Stimulated activated CD8-positive, alpha-beta memory T cell treated with anti-CD3 and anti-CD28 coated beads, Interleukin-7, amount 100 ng/mL, for 48 hours (primary cell): ENCODE data around the gene RHOBTB3.
"Not testable (repeated sequence)": the region's sequence is repeated elsewhere in the genome, so short reads cannot be mapped to it uniquely, and the experiment has no call there.

Source experiments
- DNase-seq, 2 donors: peaks; one replicate each; pipeline ENCODE4 v3.0.0-alpha.2; 2020; ENCODE audit warnings: low read depth in 1 of 2; ENCODE audit errors: extremely low read depth in 1 of 2

RHOBTB3 gene

GRCh38 chr5:95712347-95712958 is 18.7 kb upstream of the RHOBTB3 start:
- peak in 1 of 2 donors; percentile 68 for DNase-seq

GRCh38 chr5:95713246-95713645 is 17.9 kb upstream of the RHOBTB3 start:
- not testable (repeated sequence) for DNase-seq

- no peak for DNase-seq
Measured at GRCh38 chr5:95713960-95714710, 17.0 kb upstream of the RHOBTB3 start.

- DNase-seq: no peak
Measured at GRCh38 chr5:95715799-95716461, 15.2 kb upstream of the RHOBTB3 start.

GRCh38 chr5:95717439-95717838 is 13.7 kb upstream of the RHOBTB3 start:
- no peak for DNase-seq

- DNase-seq: no peak
Measured at GRCh38 chr5:95718203-95718602, 12.9 kb upstream of the RHOBTB3 start.

- DNase-seq: no peak
Measured at GRCh38 chr5:95718738-95719137, 12.4 kb upstream of the RHOBTB3 start.

- no peak for DNase-seq
Measured at GRCh38 chr5:95720094-95720786, 10.9 kb upstream of the RHOBTB3 start.

- DNase-seq: no peak
Measured at GRCh38 chr5:95721582-95722295, 9.4 kb upstream of the RHOBTB3 start.

GRCh38 chr5:95723632-95724369 is 7.3 kb upstream of the RHOBTB3 start:
- DNase-seq: no peak

GRCh38 chr5:95725071-95725820 is 5.9 kb upstream of the RHOBTB3 start:
- DNase-seq: no peak

- DNase-seq: no peak
Measured at GRCh38 chr5:95725937-95726810, 5.0 kb upstream of the RHOBTB3 start.

GRCh38 chr5:95726811-95727763 is 4.0 kb upstream of the RHOBTB3 start:
- no peak for DNase-seq

GRCh38 chr5:95727764-95728191 is 3.4 kb upstream of the RHOBTB3 start:
- no peak for DNase-seq

- DNase-seq: no peak
Measured at GRCh38 chr5:95728494-95729114, 2.5 kb upstream of the RHOBTB3 start.

GRCh38 chr5:95729115-95730010 is 1.8 kb upstream of the RHOBTB3 start:
- DNase-seq: no peak
